SU-DHL-6 (cell line): ENCODE measurements around the gene NOL12.
A peak's percentile ranks its signal among the peaks of the same experiment; 100 is the strongest.

Experiments used
- H2AFZ ChIP-seq: fragments of 200-600 bp; sonication (generic); 2 replicates; pipeline ENCODE4 v1.6.1; 2014; ENCODE audit warnings: low read depth, mild to moderate bottlenecking, moderate library complexity, mixed read lengths, antibody characterized with exemption, low read length; ENCODE audit not compliant: severe bottlenecking
- H3F3A ChIP-seq: fragments of 200-600 bp; shearing (Covaris generic); 2 replicates; pipeline ENCODE4 v1.6.0; 2016; ENCODE audit warnings: antibody characterized with exemption, mild to moderate bottlenecking; ENCODE audit not compliant: insufficient read depth
- H3K27ac ChIP-seq: fragments of 200-600 bp; sonication (generic); 2 replicates; pipeline ENCODE4 v1.5.1; 2016; ENCODE audit warnings: low read depth, mild to moderate bottlenecking, low read length, moderate library complexity, mixed read lengths
- H3K27me3 ChIP-seq: fragments of 200-600 bp; sonication (generic), shearing (Covaris generic); 2 replicates; pipeline ENCODE4 v1.6.0; 2014; ENCODE audit warnings: mild to moderate bottlenecking, low read length
- H3K36me3 ChIP-seq: fragments of 200-600 bp; sonication (generic); 2 replicates; pipeline ENCODE4 v1.6.1; 2014; ENCODE audit warnings: mild to moderate bottlenecking, low read length, mixed read lengths
- H3K4me2 ChIP-seq: fragments of 300-600, 200-600 bp; shearing (Covaris generic), sonication (generic); 2 replicates; pipeline ENCODE4 v1.6.0; 2014; ENCODE audit warnings: low read length, low read depth, mild to moderate bottlenecking; ENCODE audit not compliant: poor library complexity, severe bottlenecking
- H3K4me3 ChIP-seq: fragments of 200-600 bp; sonication (generic); 2 replicates; pipeline ENCODE4 v1.5.1; 2014; ENCODE audit warnings: antibody characterized with exemption, low read length, mild to moderate bottlenecking, mixed read lengths; ENCODE audit not compliant: insufficient read depth, poor library complexity, severe bottlenecking
- H3K79me2 ChIP-seq: fragments of 200-600 bp; sonication (generic); 2 replicates; pipeline ENCODE4 v1.6.1; 2014; ENCODE audit warnings: mild to moderate bottlenecking, low read length, moderate library complexity; ENCODE audit not compliant: insufficient read depth
- H3K9ac ChIP-seq: fragments of 200-600 bp; sonication (generic); 2 replicates; pipeline ENCODE4 v1.7.0; 2014; ENCODE audit warnings: mild to moderate bottlenecking, low read length
- H3K9me2 ChIP-seq: fragments of 200-600 bp; sonication (generic); replicated peaks from 2 replicates; pipeline ENCODE4 v1.6.1; 2014; ENCODE audit warnings: low read length; ENCODE audit not compliant: insufficient read depth
- H3K9me3 ChIP-seq: fragments of 200-600 bp; sonication (generic); 2 replicates; pipeline ENCODE4 v1.6.1; 2014; ENCODE audit warnings: low read length, mixed read lengths; ENCODE audit not compliant: insufficient read depth
- H4K20me1 ChIP-seq: fragments of 200-600 bp; sonication (generic); 2 replicates; pipeline ENCODE4 v1.6.1; 2014; ENCODE audit warnings: low read depth, mild to moderate bottlenecking, antibody characterized with exemption, low read length, moderate library complexity, mixed read lengths
- CTCF ChIP-seq: fragments of 200-600 bp; sonication (generic); IDR thresholded peaks from one replicate; pipeline ENCODE4 v1.5.1; 2017; ENCODE audit warnings: antibody characterized with exemption, mild to moderate bottlenecking, low read length, moderate library complexity; ENCODE audit not compliant: insufficient read depth, poor library complexity, severe bottlenecking
- EZH2phosphoT487 ChIP-seq: fragments of 200-600 bp; sonication (generic), shearing (Covaris generic); conservative IDR thresholded peaks from 2 replicates; pipeline ENCODE4 v1.6.1; 2018; ENCODE audit warnings: mild to moderate bottlenecking, antibody characterized with exemption, low read length, moderate library complexity, mixed read lengths

NOL12 gene

GRCh38 chr22:37641561-37641949, 44.6 kb upstream of the NOL12 start:
- no peak overlapping the region for H2AFZ ChIP-seq
- H3K4me2 ChIP-seq = peak overlapping the region; percentile 86
- H3K27me3 ChIP-seq = no peaks in the 10 kb centered on the region
- no peak for TF ChIP-seq CTCF
- no peak for TF ChIP-seq EZH2phosphoT487
- H3K27ac ChIP-seq = 0 out of 2 replicates have a peak overlapping the region, but pooled peaks have one; percentile 1
- H4K20me1 ChIP-seq = no peaks in the 10 kb centered on the region
- peaks cover 19% of the 10 kb centered on the region; the same call in 1 of the 2 replicates for H3F3A ChIP-seq
- H3K9ac ChIP-seq = no peak overlapping the region; the same call in 1 of the 2 replicates
- no peaks in the 10 kb centered on the region for H3K9me2 ChIP-seq
- H3K36me3 ChIP-seq = no peaks in the 10 kb centered on the region
- H3K79me2 ChIP-seq = peaks cover 12% of the 10 kb centered on the region
- H3K4me3 ChIP-seq = no peak overlapping the region
- no peaks in the 10 kb centered on the region for H3K9me3 ChIP-seq

DNA sequence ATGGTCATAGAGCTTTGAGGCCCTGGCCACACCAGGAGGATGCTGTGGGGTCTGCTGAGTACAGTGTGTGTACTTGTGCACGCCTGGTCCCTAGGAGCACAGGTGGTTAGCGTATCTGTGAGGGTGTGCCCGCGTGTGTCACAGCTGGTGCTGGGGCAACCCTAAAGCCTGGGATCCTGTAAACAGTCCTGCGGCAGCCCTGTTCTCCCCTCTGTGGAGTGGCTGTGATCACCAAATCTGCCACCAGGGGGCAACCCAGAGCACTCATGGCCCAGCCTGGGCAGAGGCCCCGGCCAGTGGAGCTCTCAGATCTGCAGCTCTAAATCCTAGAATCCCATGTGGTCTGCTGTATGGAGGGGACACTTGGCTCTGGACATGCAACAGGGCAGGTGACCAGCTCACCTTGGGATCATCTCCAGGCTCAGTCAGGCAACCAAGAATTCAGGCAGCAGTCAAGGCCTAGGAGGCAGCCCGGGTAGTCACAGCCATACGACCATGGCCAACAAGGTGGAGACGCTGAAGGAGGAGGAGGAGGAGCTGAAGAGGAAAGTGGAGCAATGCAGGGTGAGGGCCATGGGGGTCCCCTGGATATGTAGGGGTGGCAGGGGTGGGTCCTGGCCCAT, 42.8 kb upstream of the NOL12 start:
- peaks cover 19% of the 10 kb centered on the region; the same call in 1 of the 2 replicates for H3F3A ChIP-seq
- no peak overlapping the region for H3K4me2 ChIP-seq
- no peak for TF ChIP-seq EZH2phosphoT487
- TF ChIP-seq CTCF = peak; percentile 81
- H3K27ac ChIP-seq = no peak overlapping the region
- peaks cover 12% of the 10 kb centered on the region for H3K79me2 ChIP-seq
- H3K9me2 ChIP-seq = no peaks in the 10 kb centered on the region
- no peaks in the 10 kb centered on the region for H4K20me1 ChIP-seq
- H3K9me3 ChIP-seq = no peaks in the 10 kb centered on the region
- no peaks in the 10 kb centered on the region for H3K27me3 ChIP-seq
- H3K36me3 ChIP-seq = no peaks in the 10 kb centered on the region
- H3K9ac ChIP-seq = no peak overlapping the region
- no peak overlapping the region for H3K4me3 ChIP-seq
- H2AFZ ChIP-seq = no peak overlapping the region

GRCh38 chr22:37647317-37647716, 38.8 kb upstream of the NOL12 start:
- Histone ChIP-seq H3K36me3 (no peaks in the 10 kb centered on the region), H3K9me3 (no peaks in the 10 kb centered on the region), H3K4me2 (no peak overlapping the region), H3K9ac (no peak overlapping the region), H3K4me3 (no peak overlapping the region), H3F3A (no peaks in the 10 kb centered on the region), H4K20me1 (no peaks in the 10 kb centered on the region), H3K79me2 (no peaks in the 10 kb centered on the region), H3K27ac (no peak overlapping the region), H3K27me3 (no peaks in the 10 kb centered on the region), H2AFZ (no peak overlapping the region), H3K9me2 (no peaks in the 10 kb centered on the region)
- TF ChIP-seq CTCF = no peak
- TF ChIP-seq EZH2phosphoT487 = no peak
